ENCODE data around the gene NR1I2. TPM values are rescaled to one million over a fixed set of nuclear protein-coding genes. Genes with fewer than 3 reads are reported as not detected.

NR1I2 gene
- total RNA-seq (2022) (not detected in 2 replicates), Bru-seq, nascent RNA (not detected), BruChase-seq, experiment 1, labeled RNA remaining after a 6-hour chase (not detected), BruChase-seq, experiment 2, labeled RNA remaining after a 2-hour chase (not detected)
- long read RNA-seq, result 0 reads

- Mint-ChIP-seq H3K36me3 (ENCODE audit: insufficient read depth, unreplicated experiment) (no peaks in the 10 kb centered on the region), H3K4me1 (ENCODE audit: insufficient read depth, unreplicated experiment) (no peaks in the 10 kb centered on the region), H3K27ac (ENCODE audit: low read depth, unreplicated experiment) (no peak within 1 kb of the TSS), H3K4me3 (ENCODE audit: unreplicated experiment) (no peak within 1 kb of the TSS), H3K9me3 (ENCODE audit: unreplicated experiment) (peaks cover 2% of the 10 kb centered on the region), H3K27me3 (ENCODE audit: insufficient read depth, unreplicated experiment) (no peaks in the 10 kb centered on the region)
- no peak for TF ChIP-seq CTCF (IDR thresholded peaks at IDR 0.05; ENCODE audit: unreplicated experiment)
- no TSS peak for BruUV-seq (replicated peaks)
- ChIA-PET CTCF (no interaction called here), POLR2A (no interaction called here)
- DNase-seq (ENCODE audit: unreplicated experiment), result no peak
- intact Hi-C loops (cut with micrococcal nuclease), result no loop called here
Observed at GRCh38 chr3:119781330-119782198, at the start of gene NR1I2. TSS of gene NR1I2 (plus strand) at chr3:119782101.

GRCh38 chr3:119733812-119734211 is 48.1 kb upstream of the NR1I2 start:
- H3K27me3 Mint-ChIP-seq (ENCODE audit: insufficient read depth, unreplicated experiment), result no peaks in the 10 kb centered on the region
- CTCF ChIA-PET, result interaction anchor here (1.1 kb wide), 1 partner anchor 43 kb away, joined by 3 read pairs; no protein-coding TSS in a partner anchor
- intact Hi-C loops (cut with micrococcal nuclease), result no loop called here

GRCh38 chr3:119738741-119739140 is 43.2 kb upstream of the NR1I2 start:
- H3K9me3 Mint-ChIP-seq (ENCODE audit: unreplicated experiment), result no peaks in the 10 kb centered on the region
- H3K27me3 Mint-ChIP-seq (ENCODE audit: insufficient read depth, unreplicated experiment), result peaks cover 16% of the 10 kb centered on the region
- ChIA-PET POLR2A (interaction anchor here (0.8 kb wide), 1 partner anchor 25 kb away, joined by 3 read pairs; no protein-coding TSS in a partner anchor), CTCF (interaction anchor here (0.7 kb wide), 1 partner anchor 821 kb away, joined by 3 read pairs; no protein-coding TSS in a partner anchor)
- no peaks in the 10 kb centered on the region for H3K36me3 Mint-ChIP-seq (ENCODE audit: insufficient read depth, unreplicated experiment)
- TF ChIP-seq CTCF (IDR thresholded peaks at IDR 0.05; ENCODE audit: unreplicated experiment), result no peak
- no peaks in the 10 kb centered on the region for H3K4me1 Mint-ChIP-seq (ENCODE audit: insufficient read depth, unreplicated experiment)
- no peak overlapping the region for H3K4me3 Mint-ChIP-seq (ENCODE audit: unreplicated experiment)
- DNase-seq (ENCODE audit: unreplicated experiment), result no peak
- intact Hi-C loops (cut with micrococcal nuclease), result no loop called here
- BruUV-seq (replicated peaks), result no TSS peak
- no peak overlapping the region for H3K27ac Mint-ChIP-seq (ENCODE audit: low read depth, unreplicated experiment)

More at GRCh38 chr3:119733812-119734211, 48.1 kb upstream of the NR1I2 start:
- TF ChIP-seq CTCF (IDR thresholded peaks at IDR 0.05; ENCODE audit: unreplicated experiment), result no peak
- Mint-ChIP-seq H3K4me3 (ENCODE audit: unreplicated experiment) (no peak overlapping the region), H3K27ac (ENCODE audit: low read depth, unreplicated experiment) (no peak overlapping the region), H3K36me3 (ENCODE audit: insufficient read depth, unreplicated experiment) (no peaks in the 10 kb centered on the region), H3K4me1 (ENCODE audit: insufficient read depth, unreplicated experiment) (no peaks in the 10 kb centered on the region), H3K9me3 (ENCODE audit: unreplicated experiment) (no peaks in the 10 kb centered on the region)
- BruUV-seq (replicated peaks), result no TSS peak
- no peak for DNase-seq (ENCODE audit: unreplicated experiment)
- POLR2A ChIA-PET, result no interaction called here

Measured in MCF 10A (cell line).